GM10266 (cell line): ENCODE measurements around the gene CCDC169.
A peak's percentile ranks its signal among the peaks of the same experiment; 100 is the strongest.

ENCODE experiments used
- DNase-seq: peaks from one replicate; pipeline ENCODE4 v3.0.0; 2012; ENCODE audit errors: extremely low spot score
- CTCF ChIP-seq: IDR thresholded peaks from 2 replicates; pipeline ENCODE4 v1.5.1; 2012; ENCODE audit warnings: mild to moderate bottlenecking, low read depth; ENCODE audit not compliant: control insufficient read depth, insufficient read depth; ENCODE audit errors: missing control alignments

Gene CCDC169

DNA sequence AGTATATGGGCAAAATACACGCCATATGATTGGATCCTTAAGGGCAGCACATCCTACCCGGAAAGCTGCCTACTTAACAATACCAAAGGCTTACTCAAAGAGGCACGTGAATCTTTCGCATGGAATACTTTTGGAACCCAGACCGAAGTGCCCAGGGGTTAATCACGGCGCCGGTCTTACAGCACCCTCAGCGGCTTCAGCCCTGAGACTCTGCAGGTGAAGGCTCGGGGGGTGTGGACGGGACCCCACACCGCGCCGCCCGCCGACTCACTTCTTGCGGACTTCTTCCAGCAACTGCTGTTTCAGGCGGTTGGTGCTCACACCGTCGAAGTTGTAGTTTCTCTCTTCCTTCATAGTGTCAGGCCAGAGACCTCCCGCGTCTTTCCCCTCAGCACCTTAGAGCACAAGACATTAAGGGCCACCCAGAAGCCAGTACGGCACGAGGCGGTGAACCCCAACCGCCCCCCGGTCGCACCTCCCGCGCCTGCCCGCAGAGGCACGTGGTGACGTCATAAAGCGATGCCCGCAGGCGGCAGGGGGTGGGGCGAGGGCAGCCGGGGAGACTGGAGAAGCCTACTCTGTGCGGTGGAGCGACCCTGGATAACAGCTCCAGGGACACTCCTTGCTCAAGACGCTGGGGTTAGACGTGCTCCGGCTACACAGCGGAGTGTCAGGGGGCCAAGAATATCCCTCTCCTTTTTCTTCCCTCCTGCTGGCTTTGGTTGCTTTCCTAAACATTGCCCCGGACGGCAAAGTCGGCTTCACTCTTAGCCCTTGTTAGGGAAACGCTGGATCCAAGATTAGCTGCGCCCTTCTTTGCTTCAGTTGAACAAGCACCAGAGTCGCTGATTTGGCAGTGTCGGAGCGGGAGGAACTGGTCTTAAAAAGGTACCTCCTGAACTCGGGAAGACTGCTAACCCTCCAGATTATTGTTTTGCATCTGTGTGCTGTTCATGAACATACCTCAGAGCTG, at the start of gene CCDC169:
Gene CCDC169 (minus strand): TSS at position 449 of the 973 bp plus-strand sequence. CDS start 95 bp downstream, at position 354.
- DNase-seq = peak; percentile 46
- TF ChIP-seq CTCF = no peak

- peak; percentile 98 for TF ChIP-seq CTCF
Measured at GRCh38 chr13:36346222-36347083, 48.8 kb upstream of the CCDC169 start, which contains the start of gene SPART. SPART (minus strand) TSS chr13:36346394; CDS start chr13:36335830, 10,564 bp downstream.

DNA sequence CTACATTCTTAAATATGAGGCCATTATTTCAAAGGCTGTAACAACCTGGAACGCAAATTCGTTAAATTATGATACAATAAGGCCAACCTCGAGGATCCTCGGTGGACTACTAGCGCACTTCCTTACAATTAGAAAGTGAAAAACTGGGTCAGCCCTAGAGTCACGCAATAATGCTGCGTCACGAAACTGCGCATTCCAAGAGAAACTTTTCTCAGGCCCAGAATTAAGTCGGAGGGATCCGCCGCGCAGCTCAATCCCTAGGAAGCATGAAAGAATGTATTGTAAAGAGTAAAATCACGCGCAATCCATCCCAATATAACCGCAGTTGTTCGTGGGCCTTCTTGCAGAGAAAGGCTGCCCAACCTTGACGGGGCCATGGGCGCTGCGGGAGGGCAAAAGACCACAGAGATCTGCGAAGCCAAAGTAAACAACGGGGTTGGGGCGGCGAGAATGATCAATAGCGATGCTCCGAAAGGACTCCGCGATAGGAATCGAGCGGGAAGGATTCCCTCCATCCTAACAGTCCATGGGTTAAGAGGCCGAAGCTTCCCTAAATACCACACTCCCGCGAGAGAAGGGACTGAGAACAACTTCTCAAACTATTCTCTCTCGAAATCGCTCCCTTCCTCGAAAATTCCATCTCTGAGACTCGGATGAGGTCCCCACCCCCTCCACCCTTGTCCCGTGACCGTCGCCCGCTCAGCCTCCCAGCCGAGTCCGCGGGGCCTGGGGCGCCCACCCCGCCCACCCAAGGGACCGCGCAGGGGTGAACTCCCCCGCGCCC, 48.0 kb upstream of the CCDC169 start:
- DNase-seq = peak; percentile 29
- TF ChIP-seq CTCF = no peak

More at GRCh38 chr13:36346222-36347083, 48.8 kb upstream of the CCDC169 start, which contains the start of gene SPART:
- DNase-seq = peak; percentile 91

DNA sequence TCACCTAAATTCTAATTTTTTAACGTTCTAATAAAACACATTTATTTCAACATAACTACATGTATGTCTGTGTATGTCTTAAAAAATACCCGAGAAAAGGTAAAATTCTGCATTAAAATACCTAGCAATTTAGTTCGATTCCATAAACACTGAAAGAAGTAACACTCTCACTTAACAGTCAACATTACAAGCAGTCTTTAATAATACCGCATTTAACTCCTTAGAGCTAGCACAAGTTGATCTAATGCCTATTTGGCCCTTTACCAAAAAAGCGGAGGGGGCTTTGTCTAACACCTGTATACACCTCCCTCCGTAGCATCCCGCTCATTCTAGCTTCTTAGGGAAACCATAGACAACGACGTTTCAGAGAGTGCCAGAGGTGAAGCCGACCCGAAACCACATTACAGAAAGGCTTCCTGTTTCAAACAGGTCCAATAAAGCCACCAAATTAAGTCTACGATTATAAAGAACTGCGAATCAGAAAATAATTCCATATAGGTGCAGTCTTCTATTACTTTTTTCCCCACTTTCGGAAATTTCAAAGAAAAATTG, 47.3 kb upstream of the CCDC169 start:
- TF ChIP-seq CTCF = no peak
- DNase-seq = peak; percentile 21

GRCh38 chr13:36344173-36344572, 46.6 kb upstream of the CCDC169 start:
- no peak for TF ChIP-seq CTCF
- no peak for DNase-seq

- DNase-seq = no peak
- TF ChIP-seq CTCF = no peak
Measured at GRCh38 chr13:36343766-36344165, 46.2 kb upstream of the CCDC169 start.
